Sigmoid colon (tissue), 7 donors: Measurements from ENCODE around the gene VAV3. TPM values are rescaled to one million over a fixed set of nuclear protein-coding genes. Genes with fewer than 3 reads are reported as not detected.

Source experiments
- DNase-seq: peaks from one replicate; pipeline ENCODE4 v3.0.0-alpha.2; 2019
- H3K27ac ChIP-seq, 4 donors: fragments of 200-600 bp; sonication (generic); one replicate each; pipeline ENCODE4 v1.5.1; 2016 to 2019; ENCODE audit warnings: mild to moderate bottlenecking in 1 of 4
- H3K27me3 ChIP-seq, 3 donors: fragments of 200-600 bp; sonication (generic); one replicate each; pipeline ENCODE4 v1.5.1; 2019; ENCODE audit warnings: mild to moderate bottlenecking in 1 of 3
- H3K36me3 ChIP-seq, 4 donors: fragments of 200-600 bp; sonication (generic); one replicate each; pipeline ENCODE4 v1.5.1; 2016 to 2019
- H3K4me1 ChIP-seq, 4 donors: fragments of 200-600 bp; sonication (generic); one replicate each; pipeline ENCODE4 v1.5.1; 2017 to 2019
- H3K4me3 ChIP-seq, 4 donors: fragments of 200-600 bp; sonication (generic); one replicate each; pipeline ENCODE4 v1.5.1; 2017 to 2019; ENCODE audit warnings: mild to moderate bottlenecking in 2 of 4, moderate library complexity in 1 of 4
- H3K9me3 ChIP-seq, 4 donors: fragments of 200-600 bp in 3 of 4; sonication (generic) in 3 of 4; one replicate each; pipeline versions ENCODE4 v1.5.1 to v1.6.1; 2013 to 2019
- EP300 ChIP-seq, 4 donors: sonication (generic); formaldehyde crosslinking; IDR thresholded peaks; one replicate each; pipeline ENCODE4 v1.6.1; 2017; ENCODE audit warnings: antibody characterized with exemption in 4 of 4
- POLR2A ChIP-seq, 2 donors: fragments of 450-650 bp; IDR thresholded peaks; one replicate each; pipeline ENCODE4 v1.6.1; 2016; ENCODE audit warnings: antibody characterized with exemption in 2 of 2, mild to moderate bottlenecking in 2 of 2, moderate library complexity in 2 of 2
- POLR2AphosphoS5 ChIP-seq, 4 donors: sonication (generic); formaldehyde crosslinking; IDR thresholded peaks; one replicate each; pipeline ENCODE4 v1.6.1; 2017; ENCODE audit warnings: antibody characterized with exemption in 4 of 4
- WGBS, 2 donors: extraction: QIAGEN DNeasy Blood & Tissue Kit; methylation state at CpG; one replicate each; pipeline ENCODE4 v1.1.7; 2013; 5-methylcytosine and 5-hydroxymethylcytosine counted together
- intact Hi-C: fragments of 100-400 bp; cut with DNase I; formaldehyde crosslinking; loops from one replicate; pipeline ENCODE4 v1.15.1; 2023
- polyA plus RNA-seq, 3 donors: library from polyadenylated mRNA; stranded (reverse); fragments of 200-250 nt; gene quantifications; one replicate each; pipeline ENCODE4 v1.2.3, GENCODE V29; 2013
- total RNA-seq, 4 donors: library from RNA; depleted of rRNA; stranded (reverse); fragments of >200 nt; gene quantifications; one replicate each; pipeline ENCODE4 v1.1.0, GENCODE V29; 2016
- TF ChIP-seq, protein P1 (sequence below), 4 experiments: fragments of 450-650 bp in 3 of 4; fragments of 200-600 bp in 1 of 4; IDR thresholded peaks; one replicate each; pipeline ENCODE4 v1.5.1; 2016 to 2019; ENCODE audit warnings: antibody characterized with exemption in 4 of 4, mild to moderate bottlenecking in 3 of 4, moderate library complexity in 2 of 4
- donor health status: healthy with polysubstance abuse.
- donor health status: Bipolar disorder and iron deficiency.
- donor health status: healthy.

Gene VAV3
- total and polyA plus RNA-seq, 7 donors = 3.5 to 72.1 (median 17.3) TPM

DNA sequence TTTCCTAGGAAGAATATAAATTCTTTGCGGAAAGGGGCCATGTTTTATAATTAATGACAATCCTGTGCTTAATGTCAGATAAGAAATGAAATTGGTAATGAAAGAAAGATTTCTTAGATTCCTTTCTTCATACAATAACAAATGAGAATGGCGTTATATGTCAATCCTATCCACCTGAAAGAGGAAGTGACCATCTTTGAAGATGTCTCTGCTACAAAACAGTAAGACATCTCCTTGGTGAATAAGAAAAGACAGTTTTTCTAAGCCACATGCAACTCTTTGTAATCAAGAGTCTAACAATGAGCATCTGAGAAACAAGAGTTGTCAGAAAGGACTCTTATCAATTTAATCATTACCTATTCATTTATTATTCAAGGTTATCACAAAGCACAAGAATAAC is 286.0 kb downstream of the VAV3 start:
- TF ChIP-seq POLR2A (IDR thresholded peaks at IDR 0.05) (no peak), EP300 (IDR thresholded peaks at IDR 0.05) (no peak), POLR2AphosphoS5 (IDR thresholded peaks at IDR 0.05) (no peak)
- TF ChIP-seq, protein P1, sequence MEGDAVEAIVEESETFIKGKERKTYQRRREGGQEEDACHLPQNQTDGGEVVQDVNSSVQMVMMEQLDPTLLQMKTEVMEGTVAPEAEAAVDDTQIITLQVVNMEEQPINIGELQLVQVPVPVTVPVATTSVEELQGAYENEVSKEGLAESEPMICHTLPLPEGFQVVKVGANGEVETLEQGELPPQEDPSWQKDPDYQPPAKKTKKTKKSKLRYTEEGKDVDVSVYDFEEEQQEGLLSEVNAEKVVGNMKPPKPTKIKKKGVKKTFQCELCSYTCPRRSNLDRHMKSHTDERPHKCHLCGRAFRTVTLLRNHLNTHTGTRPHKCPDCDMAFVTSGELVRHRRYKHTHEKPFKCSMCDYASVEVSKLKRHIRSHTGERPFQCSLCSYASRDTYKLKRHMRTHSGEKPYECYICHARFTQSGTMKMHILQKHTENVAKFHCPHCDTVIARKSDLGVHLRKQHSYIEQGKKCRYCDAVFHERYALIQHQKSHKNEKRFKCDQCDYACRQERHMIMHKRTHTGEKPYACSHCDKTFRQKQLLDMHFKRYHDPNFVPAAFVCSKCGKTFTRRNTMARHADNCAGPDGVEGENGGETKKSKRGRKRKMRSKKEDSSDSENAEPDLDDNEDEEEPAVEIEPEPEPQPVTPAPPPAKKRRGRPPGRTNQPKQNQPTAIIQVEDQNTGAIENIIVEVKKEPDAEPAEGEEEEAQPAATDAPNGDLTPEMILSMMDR (IDR thresholded peaks at IDR 0.05) = no peak
- Histone ChIP-seq H3K36me3 (no peaks in the 10 kb centered on the region), H3K4me3 (no peak overlapping the region), H3K4me1 (peaks cover 0 to 42% (median 7%) of the 10 kb centered on the region in 4 donors), H3K27ac (no peak overlapping the region), H3K9me3 (peaks cover 0 to 3% (median 0%) of the 10 kb centered on the region in 4 donors), H3K27me3 (no peaks in the 10 kb centered on the region)
- intact Hi-C loops = no loop called here
- 65 to 81% methylated on average over 2 of the region's 2 CpGs for WGBS, 2 donors
- no peak for DNase-seq

DNA sequence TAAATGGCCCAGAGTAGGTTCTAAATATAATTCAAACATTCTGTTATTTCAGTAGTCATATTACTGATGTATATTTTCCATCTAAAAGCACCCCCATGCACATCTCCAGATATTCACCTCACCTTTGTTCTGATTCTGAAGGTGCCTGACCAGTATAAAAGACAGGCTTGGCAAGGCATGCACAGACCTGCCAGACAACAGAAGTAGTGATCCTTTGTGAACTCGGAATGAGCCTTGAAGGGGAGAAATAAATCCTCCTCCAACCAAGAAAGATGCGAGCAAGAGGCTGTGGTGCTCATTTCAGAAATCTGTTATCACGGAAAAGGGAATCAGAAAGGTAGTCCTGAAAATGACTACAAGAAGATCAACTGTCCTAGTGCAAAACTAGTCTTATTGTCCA is 287.3 kb downstream of the VAV3 start:
- 24 to 74% methylated on average over 3 of the region's 3 CpGs for WGBS, 2 donors
- Histone ChIP-seq H3K4me1 (peaks cover 0 to 29% (median 2%) of the 10 kb centered on the region in 4 donors), H3K27ac (no peak overlapping the region), H3K4me3 (no peak overlapping the region), H3K27me3 (no peaks in the 10 kb centered on the region), H3K9me3 (peaks cover 0 to 3% (median 0%) of the 10 kb centered on the region in 4 donors), H3K36me3 (no peaks in the 10 kb centered on the region)
- TF ChIP-seq POLR2A (IDR thresholded peaks at IDR 0.05) = no peak
- no peak for TF ChIP-seq EP300 (IDR thresholded peaks at IDR 0.05)
- TF ChIP-seq POLR2AphosphoS5 (IDR thresholded peaks at IDR 0.05) = no peak
- TF ChIP-seq, protein P1 (IDR thresholded peaks at IDR 0.05) = no peak
- DNase-seq = no peak
- intact Hi-C loops = no loop called here

DNA sequence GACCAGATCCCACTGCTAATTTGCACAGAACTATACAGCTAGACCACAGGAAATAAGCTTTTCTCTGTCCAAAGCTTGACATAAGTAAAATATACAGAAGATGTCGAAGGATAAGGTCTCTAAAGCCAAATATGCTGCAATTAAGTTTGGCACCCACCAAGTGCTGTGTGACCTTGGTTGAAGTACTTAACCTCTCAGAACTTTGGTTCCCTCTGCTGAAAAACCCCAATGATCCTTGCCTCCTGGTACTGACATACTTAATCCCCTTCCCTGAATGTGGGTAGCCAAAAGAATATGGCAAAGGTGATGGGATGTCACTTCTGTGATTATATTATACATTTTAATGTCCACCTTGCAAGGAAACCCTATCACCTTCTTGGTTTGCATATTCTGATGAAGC is 290.5 kb downstream of the VAV3 start:
- Histone ChIP-seq H3K4me3 (no peak overlapping the region), H3K27me3 (no peaks in the 10 kb centered on the region), H3K36me3 (no peaks in the 10 kb centered on the region), H3K9me3 (peaks cover 0 to 3% (median 0%) of the 10 kb centered on the region in 4 donors), H3K27ac (no peak overlapping the region), H3K4me1 (peaks cover 0 to 35% (median 12%) of the 10 kb centered on the region in 4 donors)
- TF ChIP-seq, protein P1 (IDR thresholded peaks at IDR 0.05) = no peak
- TF ChIP-seq POLR2AphosphoS5 (IDR thresholded peaks at IDR 0.05) (no peak), EP300 (IDR thresholded peaks at IDR 0.05) (no peak), POLR2A (IDR thresholded peaks at IDR 0.05) (no peak)
- intact Hi-C loops = no loop called here
- WGBS, 2 donors = 83 to 93% methylated on average over 1 of the region's 1 CpG
- DNase-seq = no peak

DNA sequence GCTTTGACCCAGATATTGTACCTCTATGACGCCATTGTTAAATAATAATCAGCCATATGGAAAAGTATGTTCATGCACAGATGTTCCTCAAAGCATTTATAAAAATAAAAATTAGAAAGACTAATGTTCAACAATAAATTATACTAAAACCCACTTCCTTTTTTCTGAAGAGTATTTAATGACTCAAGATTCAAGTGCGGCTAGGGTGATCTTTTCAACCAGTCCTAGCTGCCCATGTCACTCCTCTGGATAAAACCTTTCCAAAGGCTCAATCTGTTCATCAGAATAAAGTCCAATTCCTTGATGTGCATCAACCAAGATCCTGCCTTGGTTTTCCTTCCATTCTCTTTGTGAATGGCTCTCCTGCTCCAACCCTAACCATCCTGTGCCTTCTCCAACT is 292.0 kb downstream of the VAV3 start:
- H3K9me3 ChIP-seq = peaks cover 0 to 3% (median 0%) of the 10 kb centered on the region in 4 donors
- H3K36me3 ChIP-seq = no peaks in the 10 kb centered on the region
- no peak overlapping the region for H3K27ac ChIP-seq
- no peak for DNase-seq
- 85 to 98% methylated on average over 2 of the region's 2 CpGs for WGBS, 2 donors
- H3K4me3 ChIP-seq = no peak overlapping the region
- H3K4me1 ChIP-seq = peaks cover 0 to 39% (median 20%) of the 10 kb centered on the region in 4 donors
- H3K27me3 ChIP-seq = no peaks in the 10 kb centered on the region
- no peak for TF ChIP-seq POLR2A (IDR thresholded peaks at IDR 0.05)
- no peak for TF ChIP-seq EP300 (IDR thresholded peaks at IDR 0.05)
- TF ChIP-seq POLR2AphosphoS5 (IDR thresholded peaks at IDR 0.05) = no peak
- TF ChIP-seq, protein P1 (IDR thresholded peaks at IDR 0.05) = no peak
- intact Hi-C loops = no loop called here
